A673 (cell line): ENCODE results near the gene ENOX1.

Experiments used
- CTCF ChIP-seq: fragments of 300-800, 200-600 bp; sonication (generic); conservative IDR thresholded peaks from 2 replicates; pipeline ENCODE4 v1.5.1; 2017; ENCODE audit warnings: low read depth, mild to moderate bottlenecking, antibody characterized with exemption, low read length, moderate library complexity, mixed read lengths
- EZH2 ChIP-seq: fragments of 200-600 bp; sonication (generic); IDR thresholded peaks from 2 replicates; pipeline ENCODE4 v1.6.1; 2017; ENCODE audit warnings: borderline replicate concordance, low read depth, mild to moderate bottlenecking, mixed read lengths, antibody characterized with exemption, low read length; ENCODE audit not compliant: poor library complexity, severe bottlenecking

GRCh38 chr13:43414111-43414510 lies 372.7 kb downstream of the ENOX1 start:
- no peak for TF ChIP-seq CTCF
- TF ChIP-seq EZH2 = no peak
